ENCODE data around the gene BPHL.
"Not testable (repeated sequence)": the region's sequence is repeated elsewhere in the genome, so short reads cannot be mapped to it uniquely, and the experiment has no call there.

Gene BPHL

GRCh38 chr6:3189192-3189591 is 70.7 kb downstream of the BPHL start:
- not testable (repeated sequence) for H3K4me2 ChIP-seq (ENCODE audit: low read length); H3K4me1 ChIP-seq (ENCODE audit: control insufficient read depth, insufficient read depth, low read length); H3K9ac ChIP-seq (ENCODE audit: low read depth, low read length); H3K9me3 ChIP-seq (replicated peaks; ENCODE audit: low read length); H3K4me3 ChIP-seq (ENCODE audit: low read length); H3K36me3 ChIP-seq (ENCODE audit: insufficient read depth, low read length)
- H3K27me3 ChIP-seq (ENCODE audit: control insufficient read depth, insufficient read depth, low read length), result peaks cover 36% of the 10 kb centered on the region

- no peak overlapping the region for H3K4me2 ChIP-seq (ENCODE audit: low read length)
- H3K9me3 ChIP-seq (replicated peaks; ENCODE audit: low read length), result no peaks in the 10 kb centered on the region
- H3K4me1 ChIP-seq (ENCODE audit: control insufficient read depth, insufficient read depth, low read length), result no peaks in the 10 kb centered on the region
- no peak overlapping the region for H3K4me3 ChIP-seq (ENCODE audit: low read length)
- no peaks in the 10 kb centered on the region for H3K36me3 ChIP-seq (ENCODE audit: insufficient read depth, low read length)
- no peak overlapping the region for H3K9ac ChIP-seq (ENCODE audit: low read depth, low read length)
- H3K27me3 ChIP-seq (ENCODE audit: control insufficient read depth, insufficient read depth, low read length), result peaks cover 31% of the 10 kb centered on the region
Measured at GRCh38 chr6:3190056-3190455, 71.5 kb downstream of the BPHL start.

- H3K9me3 ChIP-seq (replicated peaks; ENCODE audit: low read length), result no peaks in the 10 kb centered on the region
- no peak overlapping the region for H3K4me2 ChIP-seq (ENCODE audit: low read length)
- H3K9ac ChIP-seq (ENCODE audit: low read depth, low read length), result no peak overlapping the region
- no peaks in the 10 kb centered on the region for H3K36me3 ChIP-seq (ENCODE audit: insufficient read depth, low read length)
- no peak overlapping the region for H3K4me3 ChIP-seq (ENCODE audit: low read length)
- no peaks in the 10 kb centered on the region for H3K4me1 ChIP-seq (ENCODE audit: control insufficient read depth, insufficient read depth, low read length)
- H3K27me3 ChIP-seq (ENCODE audit: control insufficient read depth, insufficient read depth, low read length), result peaks cover 27% of the 10 kb centered on the region
Measured at GRCh38 chr6:3190779-3191178, 72.3 kb downstream of the BPHL start.

GRCh38 chr6:3193102-3193849 is 74.8 kb downstream of the BPHL start:
- peaks cover 13% of the 10 kb centered on the region for H3K27me3 ChIP-seq (ENCODE audit: control insufficient read depth, insufficient read depth, low read length)
- H3K36me3 ChIP-seq (ENCODE audit: insufficient read depth, low read length), result no peaks in the 10 kb centered on the region
- no peaks in the 10 kb centered on the region for H3K4me1 ChIP-seq (ENCODE audit: control insufficient read depth, insufficient read depth, low read length)
- no peak overlapping the region for H3K9ac ChIP-seq (ENCODE audit: low read depth, low read length)
- no peaks in the 10 kb centered on the region for H3K9me3 ChIP-seq (replicated peaks; ENCODE audit: low read length)
- H3K4me2 ChIP-seq (ENCODE audit: low read length), result no peak overlapping the region
- no peak overlapping the region for H3K4me3 ChIP-seq (ENCODE audit: low read length)

- H3K27me3 ChIP-seq (ENCODE audit: control insufficient read depth, insufficient read depth, low read length), result peaks cover 9% of the 10 kb centered on the region
- no peaks in the 10 kb centered on the region for H3K9me3 ChIP-seq (replicated peaks; ENCODE audit: low read length)
- no peaks in the 10 kb centered on the region for H3K4me1 ChIP-seq (ENCODE audit: control insufficient read depth, insufficient read depth, low read length)
Measured at GRCh38 chr6:3194535-3195419, 76.3 kb downstream of the BPHL start.

GRCh38 chr6:3195420-3195694 is 76.8 kb downstream of the BPHL start:
- H3K9me3 ChIP-seq (replicated peaks; ENCODE audit: low read length), result no peaks in the 10 kb centered on the region
- no peak overlapping the region for H3K4me3 ChIP-seq (ENCODE audit: low read length)
- H3K4me1 ChIP-seq (ENCODE audit: control insufficient read depth, insufficient read depth, low read length), result no peaks in the 10 kb centered on the region
- peaks cover 9% of the 10 kb centered on the region for H3K27me3 ChIP-seq (ENCODE audit: control insufficient read depth, insufficient read depth, low read length)
- H3K36me3 ChIP-seq (ENCODE audit: insufficient read depth, low read length), result no peaks in the 10 kb centered on the region
- no peak overlapping the region for H3K4me2 ChIP-seq (ENCODE audit: low read length)
- no peak overlapping the region for H3K9ac ChIP-seq (ENCODE audit: low read depth, low read length)

More at GRCh38 chr6:3194535-3195419, 76.3 kb downstream of the BPHL start:
- H3K4me3 ChIP-seq (ENCODE audit: low read length), result no peak overlapping the region
- no peaks in the 10 kb centered on the region for H3K36me3 ChIP-seq (ENCODE audit: insufficient read depth, low read length)
- H3K9ac ChIP-seq (ENCODE audit: low read depth, low read length), result no peak overlapping the region
- no peak overlapping the region for H3K4me2 ChIP-seq (ENCODE audit: low read length)

GRCh38 chr6:3195695-3196497 is 77.4 kb downstream of the BPHL start:
- Histone ChIP-seq H3K36me3 (ENCODE audit: insufficient read depth, low read length) (no peaks in the 10 kb centered on the region), H3K4me2 (ENCODE audit: low read length) (no peak overlapping the region), H3K27me3 (ENCODE audit: control insufficient read depth, insufficient read depth, low read length) (peaks cover 10% of the 10 kb centered on the region), H3K9ac (ENCODE audit: low read depth, low read length) (no peak overlapping the region), H3K9me3 (replicated peaks; ENCODE audit: low read length) (no peaks in the 10 kb centered on the region), H3K4me3 (ENCODE audit: low read length) (no peak overlapping the region), H3K4me1 (ENCODE audit: control insufficient read depth, insufficient read depth, low read length) (no peaks in the 10 kb centered on the region)

- H3K27me3 ChIP-seq (ENCODE audit: control insufficient read depth, insufficient read depth, low read length), result peaks cover 10% of the 10 kb centered on the region
- H3K36me3 ChIP-seq (ENCODE audit: insufficient read depth, low read length), result no peaks in the 10 kb centered on the region
- no peak overlapping the region for H3K9ac ChIP-seq (ENCODE audit: low read depth, low read length)
- no peak overlapping the region for H3K4me2 ChIP-seq (ENCODE audit: low read length)
- no peaks in the 10 kb centered on the region for H3K9me3 ChIP-seq (replicated peaks; ENCODE audit: low read length)
- H3K4me3 ChIP-seq (ENCODE audit: low read length), result no peak overlapping the region
- no peaks in the 10 kb centered on the region for H3K4me1 ChIP-seq (ENCODE audit: control insufficient read depth, insufficient read depth, low read length)
Measured at GRCh38 chr6:3196770-3197169, 78.3 kb downstream of the BPHL start.

- not testable (repeated sequence) for H3K4me3 ChIP-seq (ENCODE audit: low read length); H3K4me1 ChIP-seq (ENCODE audit: control insufficient read depth, insufficient read depth, low read length); H3K9me3 ChIP-seq (replicated peaks; ENCODE audit: low read length); H3K4me2 ChIP-seq (ENCODE audit: low read length); H3K9ac ChIP-seq (ENCODE audit: low read depth, low read length); H3K36me3 ChIP-seq (ENCODE audit: insufficient read depth, low read length)
- peaks cover 12% of the 10 kb centered on the region for H3K27me3 ChIP-seq (ENCODE audit: control insufficient read depth, insufficient read depth, low read length)
Measured at GRCh38 chr6:3197734-3198133, 79.2 kb downstream of the BPHL start.

GRCh38 chr6:3199382-3199781 is 80.9 kb downstream of the BPHL start:
- Histone ChIP-seq H3K9me3 (replicated peaks; ENCODE audit: low read length) (no peaks in the 10 kb centered on the region), H3K4me2 (ENCODE audit: low read length) (no peak overlapping the region), H3K36me3 (ENCODE audit: insufficient read depth, low read length) (no peaks in the 10 kb centered on the region), H3K4me1 (ENCODE audit: control insufficient read depth, insufficient read depth, low read length) (no peaks in the 10 kb centered on the region), H3K4me3 (ENCODE audit: low read length) (no peak overlapping the region), H3K27me3 (ENCODE audit: control insufficient read depth, insufficient read depth, low read length) (peaks cover 20% of the 10 kb centered on the region), H3K9ac (ENCODE audit: low read depth, low read length) (no peak overlapping the region)

GRCh38 chr6:3200682-3201081 is 82.2 kb downstream of the BPHL start:
- Histone ChIP-seq H3K36me3 (ENCODE audit: insufficient read depth, low read length) (no peaks in the 10 kb centered on the region), H3K9me3 (replicated peaks; ENCODE audit: low read length) (no peaks in the 10 kb centered on the region), H3K4me2 (ENCODE audit: low read length) (no peak overlapping the region), H3K9ac (ENCODE audit: low read depth, low read length) (no peak overlapping the region), H3K4me1 (ENCODE audit: control insufficient read depth, insufficient read depth, low read length) (peaks cover 2% of the 10 kb centered on the region), H3K4me3 (ENCODE audit: low read length) (no peak overlapping the region), H3K27me3 (ENCODE audit: control insufficient read depth, insufficient read depth, low read length) (peaks cover 20% of the 10 kb centered on the region)

All from skeletal muscle satellite cell (primary cell).